ENCODE results near the gene RBM12.
"Not testable (repeated sequence)": the region's sequence is repeated elsewhere in the genome, so short reads cannot be mapped to it uniquely, and the experiment has no call there.

The RBM12 gene

DNA sequence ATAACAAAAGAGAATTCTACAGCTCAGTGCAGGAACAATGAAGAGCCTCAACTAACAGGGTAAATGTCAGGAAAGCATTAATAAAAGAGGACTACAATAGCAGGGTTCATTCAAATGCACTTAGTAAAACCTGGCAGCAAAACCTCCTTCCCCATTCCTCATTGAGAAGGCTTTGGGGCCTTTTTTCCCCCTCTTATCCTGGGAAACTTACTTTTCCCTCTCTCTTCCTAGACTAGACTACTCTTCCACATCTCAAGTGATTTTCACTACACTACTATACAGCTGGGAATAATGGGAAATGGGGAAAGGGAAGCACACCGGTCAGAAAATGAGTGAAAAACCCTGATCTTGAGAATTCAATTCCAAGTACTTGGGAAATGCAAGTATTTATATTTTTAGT, 44.6 kb upstream of the RBM12 start:
- TF ChIP-seq, protein P1, sequence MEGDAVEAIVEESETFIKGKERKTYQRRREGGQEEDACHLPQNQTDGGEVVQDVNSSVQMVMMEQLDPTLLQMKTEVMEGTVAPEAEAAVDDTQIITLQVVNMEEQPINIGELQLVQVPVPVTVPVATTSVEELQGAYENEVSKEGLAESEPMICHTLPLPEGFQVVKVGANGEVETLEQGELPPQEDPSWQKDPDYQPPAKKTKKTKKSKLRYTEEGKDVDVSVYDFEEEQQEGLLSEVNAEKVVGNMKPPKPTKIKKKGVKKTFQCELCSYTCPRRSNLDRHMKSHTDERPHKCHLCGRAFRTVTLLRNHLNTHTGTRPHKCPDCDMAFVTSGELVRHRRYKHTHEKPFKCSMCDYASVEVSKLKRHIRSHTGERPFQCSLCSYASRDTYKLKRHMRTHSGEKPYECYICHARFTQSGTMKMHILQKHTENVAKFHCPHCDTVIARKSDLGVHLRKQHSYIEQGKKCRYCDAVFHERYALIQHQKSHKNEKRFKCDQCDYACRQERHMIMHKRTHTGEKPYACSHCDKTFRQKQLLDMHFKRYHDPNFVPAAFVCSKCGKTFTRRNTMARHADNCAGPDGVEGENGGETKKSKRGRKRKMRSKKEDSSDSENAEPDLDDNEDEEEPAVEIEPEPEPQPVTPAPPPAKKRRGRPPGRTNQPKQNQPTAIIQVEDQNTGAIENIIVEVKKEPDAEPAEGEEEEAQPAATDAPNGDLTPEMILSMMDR (IDR thresholded peaks at IDR 0.05; ENCODE audit: insufficient read depth, low read depth, low read length, missing control alignments) = no peak
- H3K4me3 ChIP-seq (ENCODE audit: low read depth, low read length) = no peak overlapping the region
- no peak for DNase-seq (ENCODE audit: low read depth)

DNA sequence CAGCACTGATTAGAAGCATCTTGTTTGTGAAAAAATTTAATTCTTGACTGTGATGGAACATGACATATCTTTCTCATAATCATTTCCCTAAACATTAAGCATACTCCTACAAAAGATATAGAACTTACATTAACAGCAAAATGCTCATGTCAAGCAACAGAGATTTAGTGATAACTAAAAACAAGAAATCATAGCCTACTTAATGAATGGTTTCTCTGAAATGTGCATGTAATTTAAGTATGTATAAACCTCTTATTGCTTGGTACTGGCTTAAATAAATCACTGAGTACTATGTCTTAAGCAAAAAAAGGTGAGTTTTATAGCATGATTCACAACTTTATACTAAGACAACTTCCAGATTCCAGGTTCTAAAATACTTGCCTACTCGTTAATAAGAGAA, 43.8 kb upstream of the RBM12 start:
- no peak for DNase-seq (ENCODE audit: low read depth)
- TF ChIP-seq, protein P1 (IDR thresholded peaks at IDR 0.05; ENCODE audit: insufficient read depth, low read depth, low read length, missing control alignments) = no peak

DNA sequence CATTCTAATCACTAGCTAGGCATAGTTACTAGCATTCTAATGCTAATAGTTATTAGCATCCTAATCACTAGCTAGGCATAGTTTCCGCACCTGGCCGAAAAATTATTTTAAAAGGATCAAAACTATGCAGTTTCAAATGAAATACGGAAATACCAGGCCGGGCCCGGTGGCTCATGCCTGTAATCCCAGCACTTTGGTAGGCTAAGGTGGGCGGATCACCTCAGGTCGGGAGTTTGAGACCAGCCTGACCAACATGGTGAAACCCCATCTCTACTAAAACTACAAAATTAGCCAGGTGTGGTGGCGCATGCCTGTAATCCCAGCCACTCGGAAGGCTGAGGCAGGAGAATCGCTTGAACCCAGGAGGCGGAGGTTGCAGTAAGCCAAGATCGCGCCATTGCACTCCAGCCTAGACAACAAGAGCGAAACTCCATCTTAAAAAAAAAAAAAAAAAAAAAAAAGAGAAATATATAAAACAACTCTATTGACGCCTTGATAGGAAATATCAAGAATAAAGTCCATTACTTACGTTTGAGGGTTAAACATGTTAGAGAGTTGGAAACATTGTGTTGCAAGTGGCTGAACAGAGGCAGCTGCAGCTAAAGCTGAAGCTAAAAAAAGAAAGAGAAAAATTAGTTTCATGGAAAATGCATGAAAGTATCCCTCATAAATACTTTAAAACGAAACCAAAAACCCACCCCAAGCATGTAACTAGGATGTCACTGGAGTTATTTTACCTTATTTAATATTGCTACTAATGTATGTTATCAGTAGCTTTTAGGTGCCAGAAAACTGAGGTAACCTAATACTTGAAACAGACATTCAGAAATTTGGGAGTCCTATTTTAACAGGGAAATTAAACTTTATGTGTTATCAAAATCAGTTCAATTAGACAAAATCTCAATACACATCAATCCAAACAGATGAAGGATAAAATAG, 42.2 kb upstream of the RBM12 start:
- not testable (repeated sequence) for H3K4me3 ChIP-seq (ENCODE audit: low read depth, low read length); DNase-seq (ENCODE audit: low read depth)

More for the DNA sequence above, 43.8 kb upstream of the RBM12 start:
- no peak overlapping the region for H3K4me3 ChIP-seq (ENCODE audit: low read depth, low read length)

DNA sequence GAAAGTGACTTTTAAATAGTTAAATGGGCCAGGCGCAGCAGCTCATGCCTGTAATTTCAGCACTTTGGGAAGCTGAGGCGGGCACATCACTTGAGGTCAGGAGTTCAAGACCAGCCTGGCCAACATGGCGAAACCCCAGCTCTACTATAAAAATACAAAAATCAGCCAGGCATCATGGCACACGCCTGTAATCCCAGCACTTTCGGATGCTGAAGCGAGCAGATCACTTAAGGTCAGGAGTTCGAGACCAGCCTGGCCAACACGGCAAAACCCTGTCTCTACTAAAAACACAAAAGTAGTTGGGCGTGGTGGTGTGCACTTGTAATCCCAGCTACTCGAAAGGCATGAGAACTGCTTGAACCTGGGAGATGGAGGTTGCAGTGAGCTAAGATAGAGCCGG, 41.2 kb upstream of the RBM12 start:
- not testable (repeated sequence) for DNase-seq (ENCODE audit: low read depth); H3K4me3 ChIP-seq (ENCODE audit: low read depth, low read length)

DNA sequence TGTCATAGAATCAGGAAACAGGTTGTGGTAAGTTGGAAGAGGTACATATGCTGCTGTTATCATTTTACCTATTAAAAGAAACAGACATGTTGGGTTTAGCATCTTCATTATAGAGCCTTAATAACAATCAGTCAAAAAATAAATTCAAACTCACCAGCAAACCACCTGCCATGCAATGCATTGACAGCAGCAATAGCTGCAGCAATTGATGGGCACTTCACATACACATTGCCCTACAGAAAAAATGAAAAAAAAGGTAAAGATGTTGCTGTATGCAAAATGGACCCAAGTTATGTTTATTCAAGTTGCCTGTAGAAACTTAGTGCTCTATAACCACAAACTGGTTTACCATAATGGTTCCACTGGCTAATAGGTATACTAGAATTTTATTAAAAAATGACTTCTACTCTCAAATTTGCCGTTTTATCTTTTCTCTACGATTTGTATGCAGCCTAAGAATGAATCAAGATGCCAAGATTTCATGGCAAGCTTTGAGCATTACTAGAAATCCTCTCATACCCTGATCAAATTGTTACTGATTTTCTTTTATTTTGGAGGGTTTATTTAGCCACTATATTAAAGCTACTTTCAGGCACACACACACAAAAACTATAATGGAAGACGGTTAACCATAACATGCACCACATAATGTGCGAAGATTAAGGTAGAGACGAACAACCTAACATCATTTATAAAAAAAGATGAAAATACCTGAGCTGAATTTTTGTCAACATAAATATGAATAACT, 40.0 kb upstream of the RBM12 start:
- no peak overlapping the region for H3K4me3 ChIP-seq (ENCODE audit: low read depth, low read length)
- TF ChIP-seq, protein P1 (IDR thresholded peaks at IDR 0.05; ENCODE audit: insufficient read depth, low read depth, low read length, missing control alignments) = no peak
- DNase-seq (ENCODE audit: low read depth) = no peak

DNA sequence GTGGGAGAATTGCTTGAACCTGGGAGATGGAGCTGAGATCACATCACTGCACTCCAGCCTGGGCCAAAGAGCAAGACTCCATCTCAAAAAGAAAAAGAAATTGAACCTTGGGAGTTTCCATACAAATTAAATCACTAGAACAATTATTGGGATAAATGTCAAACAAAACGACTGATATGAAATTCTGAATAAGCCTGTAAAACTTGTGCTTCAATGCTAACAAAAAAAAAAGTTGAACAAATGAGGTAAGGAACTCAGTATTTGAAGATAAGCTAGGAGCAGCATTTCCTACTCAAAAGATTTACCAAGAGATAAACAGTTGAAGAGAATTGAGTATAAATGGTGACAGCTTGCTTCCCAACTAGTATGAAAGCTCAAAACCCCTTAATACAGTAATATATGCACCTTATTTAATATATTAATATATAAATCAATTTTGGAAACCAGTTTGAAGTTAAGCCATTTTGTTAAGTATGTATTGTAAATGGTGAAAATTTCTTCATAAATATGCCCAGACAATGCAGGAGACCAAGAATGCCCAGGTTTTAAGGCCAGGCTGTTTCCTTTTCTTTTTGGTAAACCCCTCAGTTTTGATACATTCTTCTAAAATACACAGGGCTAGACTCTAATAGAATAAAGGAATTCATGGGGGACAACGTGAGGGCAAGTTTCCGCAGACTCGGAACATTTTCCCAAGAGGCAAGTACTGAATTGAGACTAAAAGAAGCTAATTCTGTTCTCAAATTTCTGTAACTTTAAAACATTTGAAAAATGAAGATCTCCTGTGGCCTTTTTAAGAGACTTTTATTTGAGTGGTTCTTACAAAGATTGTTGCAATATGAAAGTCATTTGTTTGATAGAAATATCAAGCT, 38.4 kb upstream of the RBM12 start:
- DNase-seq (ENCODE audit: low read depth) = no peak
- H3K4me3 ChIP-seq (ENCODE audit: low read depth, low read length) = no peak overlapping the region
- TF ChIP-seq, protein P1 (IDR thresholded peaks at IDR 0.05; ENCODE audit: insufficient read depth, low read depth, low read length, missing control alignments) = no peak

DNA sequence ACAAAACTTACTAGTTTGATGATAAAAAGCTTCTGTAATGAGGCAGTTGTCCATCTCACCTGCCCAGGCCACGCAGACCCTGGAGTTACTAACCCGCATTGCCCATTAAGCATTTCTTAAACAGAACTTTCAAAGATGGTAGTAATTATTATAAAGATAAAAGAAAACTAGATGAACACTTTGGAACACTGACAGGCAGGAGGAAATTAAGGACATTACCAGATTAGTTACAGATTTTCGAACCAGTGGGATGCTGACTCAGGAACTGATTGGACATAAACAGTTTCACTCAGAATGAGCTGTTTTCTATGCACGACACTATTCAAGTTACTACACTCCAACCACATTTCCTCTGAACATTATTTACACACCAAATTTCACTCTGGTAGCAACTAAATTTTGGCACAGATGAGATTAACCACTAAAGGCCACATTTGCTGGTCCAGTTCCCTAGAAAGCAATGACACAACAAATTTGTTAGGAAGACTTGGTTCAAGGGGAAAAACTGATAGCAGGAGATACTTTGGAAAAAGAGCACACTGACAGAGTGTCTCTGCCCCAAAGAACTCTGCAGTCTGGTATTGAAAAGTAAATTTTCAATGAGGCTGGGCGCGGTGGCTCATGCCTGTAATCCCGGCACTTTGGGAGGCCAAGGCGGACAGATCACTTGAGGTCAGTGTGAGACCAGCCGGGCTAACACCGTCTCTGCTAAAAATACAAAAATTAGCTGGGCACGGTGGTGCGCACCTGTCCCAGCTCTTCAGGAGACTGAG, 37.5 kb upstream of the RBM12 start:
- no peak overlapping the region for H3K4me3 ChIP-seq (ENCODE audit: low read depth, low read length)
- no peak for DNase-seq (ENCODE audit: low read depth)
- TF ChIP-seq, protein P1 (IDR thresholded peaks at IDR 0.05; ENCODE audit: insufficient read depth, low read depth, low read length, missing control alignments) = no peak

Measured in GM12865 (cell line).